Measurements from ENCODE around the gene WDR12.
A peak's percentile ranks its signal among the peaks of the same experiment; 100 is the strongest.
"Not testable (repeated sequence)": the region's sequence is repeated elsewhere in the genome, so short reads cannot be mapped to it uniquely, and the experiment has no call there.

WDR12 gene
- 21.9 to 27.5 reads per million in 2 donors for total RNA-seq

DNA sequence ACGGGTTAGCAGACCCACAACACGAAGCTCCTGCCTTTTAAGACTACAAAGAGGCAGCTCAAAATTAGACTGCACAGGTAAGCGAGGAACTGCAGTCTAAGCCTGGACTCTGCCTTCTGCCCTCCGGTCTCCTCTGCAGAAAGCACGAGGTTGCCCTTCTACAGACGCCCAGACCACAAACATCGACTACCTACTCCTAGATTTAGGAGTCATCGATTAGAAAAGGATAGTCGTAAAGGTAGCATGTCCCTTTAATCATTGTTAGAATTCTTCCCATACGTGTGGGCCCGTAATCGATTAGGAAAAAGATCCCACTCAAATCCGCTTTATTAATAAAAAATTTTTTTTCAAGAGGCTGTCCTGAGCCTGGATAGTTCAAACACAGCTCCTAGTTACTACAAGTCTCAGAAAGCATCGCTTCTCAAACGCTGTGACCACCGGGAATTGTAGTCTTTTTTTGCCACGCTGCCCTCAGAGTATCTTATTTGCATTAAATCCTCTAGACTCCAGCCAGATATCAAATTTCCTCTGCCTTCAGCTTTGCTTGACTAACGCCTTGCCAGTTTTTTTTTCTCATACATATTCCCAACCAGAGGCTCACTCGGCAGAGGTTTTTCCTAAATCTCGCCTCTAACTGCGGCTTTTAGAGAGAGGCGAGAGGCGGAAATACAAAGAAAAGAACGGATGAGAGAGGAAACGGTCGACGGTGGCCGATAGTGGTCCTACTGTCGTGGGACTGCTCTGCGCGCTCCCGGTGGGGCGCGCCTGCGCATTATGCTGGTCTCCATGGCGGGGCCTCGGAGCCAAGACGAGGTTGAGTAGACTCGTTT is at the start of gene WDR12, which contains the start of gene CARF:
Gene WDR12, minus strand, starts transcription at position 162 of the 830 bp plus-strand sequence. CDS start 197 bp downstream, outside the sequence.
Gene CARF, plus strand, starts transcription at position 764 of the 830 bp plus-strand sequence. CDS start 29,628 bp downstream, outside the sequence.
- DNase-seq = peak; percentile 72

DNA sequence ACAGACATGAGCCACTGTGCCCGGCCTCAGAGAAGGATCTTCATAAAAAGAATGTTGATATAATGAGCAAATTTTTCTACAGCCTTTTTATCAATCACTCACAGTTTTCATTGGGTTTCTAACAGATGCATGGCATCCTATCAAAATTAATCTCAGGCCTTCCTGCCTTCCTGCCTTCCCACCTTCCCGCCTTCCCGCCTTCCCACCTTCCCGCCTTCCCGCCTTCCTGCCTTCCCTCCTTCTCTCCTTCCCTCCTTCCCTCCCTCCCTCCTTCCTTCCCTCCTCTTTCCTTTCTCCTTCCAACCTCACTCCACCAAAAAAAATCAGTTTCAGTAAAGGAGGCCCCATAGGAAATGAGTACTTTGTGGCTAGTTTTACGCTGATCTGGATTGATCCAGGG is 49.1 kb upstream of the WDR12 start:
- no peak for DNase-seq

DNA sequence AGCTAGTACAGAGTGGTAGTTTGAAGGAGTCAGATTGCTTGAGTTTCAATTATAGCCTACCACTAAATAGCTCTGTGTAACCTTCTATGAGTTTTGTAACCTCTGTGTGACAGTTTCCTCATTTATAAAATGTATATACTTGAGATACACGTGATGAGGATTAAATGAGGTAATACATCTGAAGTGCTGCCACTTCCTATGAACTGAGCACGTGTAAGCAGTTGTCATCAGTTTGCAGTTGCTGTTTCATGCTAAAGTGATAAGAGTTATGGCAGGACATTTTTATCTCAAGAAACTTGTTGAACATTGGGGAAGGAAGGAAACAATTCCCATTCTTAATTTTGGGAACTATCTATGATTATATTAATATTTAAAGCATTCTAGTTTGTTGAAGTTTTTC is 39.1 kb upstream of the WDR12 start:
- no peak for DNase-seq

DNA sequence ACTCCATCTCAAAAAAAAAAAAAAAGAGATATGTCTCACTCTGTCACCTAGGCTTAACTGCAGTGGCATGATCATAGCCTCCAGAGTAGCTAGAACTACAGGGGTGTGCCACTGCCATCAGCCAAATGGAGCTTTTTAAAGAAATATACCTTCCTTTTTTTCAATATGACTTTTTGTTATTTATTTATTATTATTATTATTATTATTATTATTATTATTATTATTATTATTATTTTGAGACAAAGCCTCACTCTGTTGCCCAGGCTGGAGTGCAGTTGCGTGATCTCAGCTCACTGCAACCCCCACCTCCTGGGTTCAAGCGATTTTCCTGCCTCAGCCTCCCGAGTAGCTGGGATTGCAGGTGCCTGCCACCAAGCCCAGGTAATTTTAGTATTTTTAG is 37.9 kb upstream of the WDR12 start:
- DNase-seq = not testable (repeated sequence)

DNA sequence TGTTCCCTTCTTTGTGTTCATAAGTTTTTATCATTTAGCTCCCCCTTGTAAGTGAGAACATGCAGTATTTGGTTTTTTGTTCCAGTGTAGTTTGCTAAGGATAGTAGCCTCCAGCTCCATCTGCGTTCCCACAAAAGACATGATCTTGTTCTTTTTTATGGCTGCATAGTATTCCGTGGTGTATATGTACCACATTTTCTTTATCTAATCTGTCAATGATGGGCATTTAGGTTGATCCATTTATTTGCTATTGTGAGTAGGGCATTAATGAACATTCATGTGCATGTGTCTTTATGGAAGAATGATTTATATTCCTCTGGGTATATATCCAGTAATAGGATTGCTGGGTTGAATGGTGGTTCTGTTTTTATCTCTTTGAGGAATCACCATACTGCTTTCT is 34.0 kb upstream of the WDR12 start:
- no peak for DNase-seq

DNA sequence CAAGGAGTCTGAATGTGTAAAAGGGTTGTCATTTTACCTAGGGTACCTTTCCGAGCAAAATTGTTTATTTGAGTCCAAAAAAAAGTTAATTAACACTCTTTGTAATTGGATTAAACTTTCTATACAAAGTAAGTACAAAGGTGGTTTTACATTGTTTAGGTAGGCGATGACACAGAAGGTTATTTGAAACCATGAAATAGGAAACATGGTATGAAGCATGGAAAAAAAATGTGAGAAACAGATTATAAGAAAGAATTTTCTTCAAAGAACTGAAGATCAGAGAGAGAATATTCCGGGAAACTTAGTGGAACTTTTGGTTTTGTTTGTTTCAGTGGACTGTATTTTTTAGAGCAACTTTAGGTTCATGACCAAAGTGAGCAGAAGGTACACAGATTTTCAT is 33.3 kb upstream of the WDR12 start:
- DNase-seq = no peak

DNA sequence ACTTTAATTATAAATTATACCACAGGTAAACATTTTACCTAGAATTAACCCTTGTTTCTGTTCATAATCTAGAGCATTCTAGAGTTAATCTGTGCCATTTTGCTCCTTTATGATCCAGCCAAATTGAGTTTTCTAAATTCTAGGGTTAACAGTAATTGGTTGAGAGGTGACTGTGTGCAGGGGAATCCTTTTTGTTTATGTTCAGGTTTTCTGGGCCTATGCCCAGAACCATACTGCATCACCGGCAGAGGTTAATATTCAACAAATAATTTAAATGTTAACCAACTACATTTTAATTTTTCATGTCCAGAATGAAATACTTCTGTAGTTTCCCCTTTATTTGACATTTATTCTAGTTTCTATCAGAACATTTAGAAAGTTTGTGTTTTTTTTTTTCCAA is 32.9 kb upstream of the WDR12 start:
- DNase-seq = no peak

DNA sequence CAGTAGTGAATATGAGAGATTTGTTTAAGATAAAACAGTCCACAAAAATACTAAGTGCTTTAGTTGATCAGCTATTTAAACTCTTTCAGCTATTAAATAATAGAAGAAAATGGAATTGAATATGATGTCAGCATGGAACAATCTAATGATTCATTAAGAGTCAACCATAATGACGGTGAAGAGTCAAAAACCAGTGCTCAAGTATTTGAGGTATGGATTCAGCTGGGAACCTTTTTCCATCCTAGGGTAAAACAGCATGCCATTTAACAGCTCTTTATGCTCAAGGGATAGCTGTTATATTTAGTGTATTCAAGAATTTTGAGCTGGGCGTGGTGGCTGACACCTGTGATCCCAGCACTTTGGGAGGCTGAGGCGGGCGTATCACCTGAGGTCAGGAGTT is 30.3 kb upstream of the WDR12 start:
- no peak for DNase-seq

DNA sequence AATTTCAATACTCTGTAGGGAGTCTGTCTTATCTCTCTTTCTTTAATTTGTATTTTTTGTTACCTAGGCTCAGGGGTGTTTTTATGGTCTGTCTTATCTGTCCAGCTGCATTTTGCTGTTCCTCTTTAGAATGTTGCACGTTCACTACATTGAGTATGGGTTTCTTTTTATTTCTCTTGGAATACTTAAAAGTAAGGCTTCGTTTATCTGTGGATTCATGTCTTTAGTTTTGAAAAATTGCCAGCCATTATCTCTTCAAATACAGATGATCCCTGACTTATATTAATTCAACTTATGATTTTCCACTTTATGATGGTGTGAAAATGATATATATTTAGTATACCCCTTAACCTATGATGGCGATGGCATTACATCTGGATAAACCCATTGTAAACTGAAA is 27.5 kb upstream of the WDR12 start:
- no peak for DNase-seq

DNA sequence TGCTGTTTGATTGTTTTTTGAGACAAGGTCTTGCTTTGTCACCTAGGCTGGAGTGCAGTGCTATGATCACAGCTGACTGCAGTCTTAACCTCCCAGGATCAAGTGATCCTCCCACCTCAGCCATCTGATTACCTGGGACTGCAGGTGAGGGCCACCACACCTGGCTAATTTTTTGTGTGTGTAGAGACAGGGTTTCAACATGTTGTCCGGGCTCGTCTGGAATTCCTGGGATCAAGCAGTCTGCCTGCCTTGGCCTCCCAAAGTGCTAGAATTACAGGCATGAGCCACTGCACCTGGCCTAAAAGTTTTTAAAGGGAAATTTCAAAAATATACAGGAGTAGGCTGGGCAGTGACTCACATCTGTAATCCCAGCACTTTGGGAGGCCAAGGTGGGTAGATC is 23.0 kb upstream of the WDR12 start:
- no peak for DNase-seq

DNA sequence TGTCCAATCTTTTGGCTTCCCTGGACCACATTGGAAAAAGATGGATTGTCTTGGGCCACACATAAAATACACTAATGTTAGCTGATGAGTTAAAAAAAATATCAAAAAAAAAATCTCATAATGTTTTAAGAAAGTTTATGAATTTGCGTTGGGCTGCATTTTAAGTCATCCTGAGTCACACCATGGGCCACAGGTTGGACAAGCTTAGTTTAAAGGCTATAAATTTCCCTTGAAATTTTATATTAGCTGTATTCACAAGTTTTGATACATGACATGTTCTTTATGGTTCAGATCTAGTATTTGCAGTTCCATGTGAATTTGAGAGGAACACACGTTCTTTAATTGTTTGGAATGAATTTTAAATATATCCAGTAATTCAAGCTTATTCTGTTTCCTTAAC is 22.5 kb upstream of the WDR12 start:
- DNase-seq = no peak

DNA sequence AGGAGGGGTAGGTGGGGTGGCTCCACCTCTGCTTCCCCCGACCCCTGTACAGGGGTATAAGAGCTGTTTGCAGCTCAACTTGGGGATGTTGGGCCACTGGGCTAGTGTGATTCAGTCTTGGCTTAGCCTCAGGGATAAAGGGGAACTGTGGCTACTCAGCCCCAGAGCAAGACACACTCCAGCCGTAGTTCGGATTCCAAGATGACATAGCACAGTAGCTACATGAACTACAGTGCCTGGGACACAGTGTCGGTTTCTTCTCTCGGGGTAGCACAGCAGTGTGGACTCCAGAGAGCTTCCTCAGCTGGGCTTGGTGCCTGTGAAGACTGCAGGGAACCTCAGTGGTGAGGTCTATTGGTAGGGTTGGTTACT is 21.7 kb upstream of the WDR12 start:
- DNase-seq = no peak

DNA sequence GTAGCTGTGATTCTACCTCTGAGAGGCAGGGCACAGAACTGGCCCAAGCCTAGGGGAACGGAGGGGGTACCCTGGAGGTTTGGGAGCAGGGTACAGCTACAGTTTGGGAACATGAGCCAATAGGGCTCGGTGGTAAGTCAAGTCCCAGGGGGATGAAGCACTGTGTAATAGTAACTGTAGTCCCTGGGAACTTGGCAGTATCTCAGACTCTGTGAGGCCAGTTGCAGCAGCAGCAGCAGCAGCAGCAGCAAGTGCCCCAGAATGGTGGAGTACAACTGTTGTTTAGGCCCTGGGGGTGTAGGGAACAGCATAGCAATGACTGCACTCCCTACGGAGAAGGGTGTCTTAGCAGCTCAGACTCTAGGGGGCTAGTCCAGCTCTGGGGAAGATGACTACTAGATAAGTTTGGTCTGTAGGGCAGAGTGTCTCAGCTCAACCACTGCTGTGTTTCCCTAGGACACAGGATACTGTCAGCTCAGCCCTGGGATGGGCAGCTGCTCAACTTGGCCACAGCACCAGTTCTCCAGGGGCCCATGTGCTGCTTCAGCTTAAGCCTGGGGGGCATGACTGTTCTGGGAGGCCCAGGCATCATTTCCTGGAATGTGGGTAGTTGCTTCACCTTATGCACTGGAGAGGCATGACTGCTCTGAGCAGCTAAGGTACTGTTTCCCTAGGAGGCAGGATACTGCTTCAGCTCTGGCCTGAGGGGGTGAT is 21.1 kb upstream of the WDR12 start:
- no peak for DNase-seq

DNA sequence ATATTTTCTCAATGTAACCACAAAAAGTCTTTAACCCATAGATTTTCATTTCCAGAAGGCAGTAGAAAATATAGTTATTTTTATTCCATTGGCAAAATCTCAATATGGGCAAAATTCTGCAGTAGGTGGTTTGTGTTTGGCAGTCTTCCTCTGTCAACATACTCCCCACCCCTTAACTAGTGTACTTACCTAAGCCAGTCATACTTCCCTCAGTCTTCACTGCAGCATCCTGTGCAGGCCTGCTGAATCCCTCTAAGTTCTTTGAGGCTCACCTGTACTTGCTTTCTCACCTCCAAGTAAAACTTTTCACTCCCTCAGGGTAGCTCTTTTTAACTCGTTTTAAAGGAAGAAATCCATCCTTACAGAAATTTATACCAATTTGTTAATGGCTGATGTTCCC is 7.4 kb upstream of the WDR12 start:
- no peak for DNase-seq

DNA sequence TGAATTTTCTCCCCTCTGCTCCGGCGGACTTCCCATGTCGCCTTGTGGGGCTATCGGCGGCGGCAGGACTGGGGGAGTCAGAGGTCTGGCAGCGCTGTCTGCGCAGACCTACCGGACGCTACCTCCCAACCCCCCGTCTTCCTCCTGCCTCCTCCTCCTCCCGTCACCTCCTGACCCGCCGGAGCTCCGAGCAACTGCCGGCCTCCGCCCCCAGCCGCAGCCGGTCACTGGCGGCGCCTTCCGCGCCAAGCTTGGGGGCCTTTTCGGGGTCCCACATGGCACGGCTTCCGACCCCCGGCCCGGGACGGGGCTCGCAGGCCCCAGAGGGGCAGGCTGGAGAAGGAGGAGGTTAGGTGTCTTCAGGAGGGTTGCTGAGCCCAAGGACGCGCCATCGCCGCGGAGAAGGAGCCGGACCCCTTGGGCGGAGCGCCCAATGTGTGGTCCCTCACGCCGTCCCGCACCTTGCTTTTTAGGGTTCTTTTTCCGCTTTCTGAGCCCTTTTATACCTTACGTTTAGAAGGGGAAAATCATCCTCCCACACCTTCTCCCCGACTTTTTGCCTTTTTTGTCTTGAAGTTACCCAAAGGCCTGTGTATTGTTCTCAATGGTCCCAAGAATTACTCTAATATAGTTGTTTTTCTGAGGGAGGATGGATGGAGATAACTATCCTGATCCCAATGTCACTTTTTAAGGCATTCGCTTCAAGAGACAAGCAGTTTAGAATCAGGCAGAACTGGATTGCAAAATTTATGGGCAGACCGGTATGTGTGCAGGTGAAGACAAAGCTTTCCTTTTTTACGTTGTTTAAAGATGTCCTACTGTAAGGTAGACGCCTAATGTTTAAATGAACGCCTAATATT is 1.1 kb upstream of the WDR12 start:
- DNase-seq = peak; percentile 20

DNA sequence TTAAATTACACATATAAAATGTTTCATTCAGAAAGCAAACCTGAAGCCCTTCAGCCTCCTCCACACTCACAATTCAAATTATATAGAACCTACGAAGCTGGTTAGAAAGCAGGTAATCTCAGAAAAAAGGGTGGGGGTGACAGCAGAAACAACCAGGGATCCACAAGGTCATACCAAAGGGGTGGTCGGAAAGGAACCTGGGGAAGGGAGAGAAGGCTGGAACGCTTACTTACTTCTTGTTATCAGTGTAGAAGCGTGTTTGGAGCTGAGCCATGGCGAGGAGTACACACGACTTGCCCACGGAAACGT is 316 bp downstream of the WDR12 start:
- DNase-seq = no peak

DNA sequence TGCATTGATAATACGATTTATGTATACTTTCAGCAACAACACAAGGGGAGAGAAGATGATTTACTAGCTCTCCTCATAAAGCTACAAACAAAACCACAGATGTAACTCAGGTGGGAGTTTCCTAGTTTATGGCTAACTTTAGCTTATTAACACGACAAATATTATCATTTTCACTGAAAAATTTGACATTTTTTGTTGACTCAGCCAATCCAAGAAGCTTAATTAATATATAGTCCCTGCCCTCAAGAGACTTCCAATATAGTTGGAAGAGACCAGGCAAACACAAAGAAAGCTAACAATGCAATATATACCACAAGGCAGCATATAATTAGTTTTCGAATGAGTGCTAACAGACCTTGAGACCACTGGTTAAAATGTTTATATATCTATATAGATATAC is 775 bp downstream of the WDR12 start:
- DNase-seq = no peak

DNA sequence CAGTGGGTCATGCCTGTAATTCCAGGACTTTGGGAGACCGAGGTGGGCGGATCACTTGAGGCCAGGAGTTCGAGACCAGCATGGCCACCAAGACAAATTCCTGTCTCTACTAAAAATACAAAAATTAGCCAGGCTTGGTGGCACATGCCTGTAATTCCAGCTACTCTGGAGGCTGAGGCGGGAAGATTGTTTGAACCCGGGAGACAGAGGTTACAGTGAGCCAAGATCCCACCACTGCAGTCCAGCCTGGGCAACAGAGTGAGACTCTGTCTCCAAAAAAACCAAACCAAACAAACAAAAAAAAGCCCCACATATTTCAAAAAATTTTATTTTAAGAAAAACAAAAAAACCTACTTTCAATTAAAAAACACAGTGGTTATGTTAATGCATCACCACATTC is 1.2 kb downstream of the WDR12 start:
- not testable (repeated sequence) for DNase-seq

DNA sequence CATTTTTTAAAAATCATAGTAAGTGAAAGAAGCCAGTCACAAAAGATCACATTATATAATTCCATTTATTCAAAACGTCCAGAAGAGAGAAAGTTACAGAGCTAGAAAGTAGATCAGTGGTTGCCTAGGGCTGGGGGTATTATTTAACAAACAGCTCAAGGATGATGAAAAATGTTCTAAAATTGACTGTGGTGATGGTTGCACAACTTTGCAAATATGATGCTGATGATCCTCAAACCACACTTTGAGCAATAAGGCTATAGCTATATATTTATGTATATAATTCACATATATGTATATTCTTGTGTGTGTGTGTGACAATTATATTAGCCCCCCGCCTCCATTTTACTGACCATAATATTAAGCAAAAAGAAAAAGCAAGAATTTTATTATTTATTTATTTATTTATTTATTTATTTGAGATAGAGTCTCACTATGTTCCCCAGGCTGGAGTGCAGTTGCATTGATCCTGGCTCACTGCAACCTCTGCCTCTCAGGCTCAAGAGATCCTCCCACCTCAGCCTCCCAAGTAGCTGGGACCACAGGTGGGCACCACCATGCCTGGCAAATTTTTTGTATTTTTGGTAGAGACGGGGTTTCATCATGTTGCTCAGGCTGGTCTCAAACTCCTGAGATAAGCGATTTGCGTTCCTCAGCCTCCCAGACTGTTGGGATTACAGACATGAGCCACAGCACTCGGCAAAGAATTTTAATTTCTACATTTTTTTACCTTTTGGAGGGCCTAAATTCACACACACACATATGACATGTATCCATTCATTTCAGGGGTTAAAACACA is 1.9 kb downstream of the WDR12 start:
- no peak for DNase-seq

DNA sequence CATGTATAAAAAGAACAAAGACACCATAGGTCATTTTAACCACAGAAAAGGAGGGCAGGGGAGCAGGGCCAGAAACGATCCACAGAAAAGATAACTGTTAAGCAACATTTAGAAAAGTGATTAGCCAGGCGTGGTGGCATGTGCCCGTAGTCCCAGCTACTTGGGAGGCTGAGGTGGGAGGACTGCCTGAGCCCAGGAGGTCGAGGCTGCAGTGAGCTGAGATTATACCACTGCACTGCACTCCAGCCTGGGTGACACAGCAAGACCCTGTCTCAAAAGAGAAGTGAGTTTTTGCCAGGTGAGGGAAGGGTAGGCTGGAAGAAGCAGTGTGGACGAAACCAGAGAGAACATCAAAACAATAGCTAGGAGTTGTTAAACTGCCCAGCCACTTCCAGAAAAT is 3.3 kb downstream of the WDR12 start:
- no peak for DNase-seq

DNA sequence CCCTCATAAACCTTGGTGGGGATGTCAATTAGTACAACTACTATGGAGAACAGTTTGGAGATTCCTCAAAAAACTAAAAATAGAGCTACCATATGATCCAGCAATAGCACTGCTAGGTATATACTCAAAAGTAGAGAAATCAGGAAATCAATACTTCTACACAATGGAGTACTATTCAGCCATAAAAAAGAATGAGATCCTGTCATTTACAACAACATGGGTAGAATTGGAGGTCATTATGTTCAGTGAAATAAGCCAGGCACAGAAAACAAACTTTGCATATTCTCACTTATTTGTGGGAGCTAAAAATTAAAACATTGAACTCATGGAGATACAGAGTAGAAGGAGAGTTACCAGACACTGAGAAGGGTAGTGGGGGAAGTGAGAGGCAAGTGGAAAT is 6.0 kb downstream of the WDR12 start:
- not testable (repeated sequence) for DNase-seq

DNA sequence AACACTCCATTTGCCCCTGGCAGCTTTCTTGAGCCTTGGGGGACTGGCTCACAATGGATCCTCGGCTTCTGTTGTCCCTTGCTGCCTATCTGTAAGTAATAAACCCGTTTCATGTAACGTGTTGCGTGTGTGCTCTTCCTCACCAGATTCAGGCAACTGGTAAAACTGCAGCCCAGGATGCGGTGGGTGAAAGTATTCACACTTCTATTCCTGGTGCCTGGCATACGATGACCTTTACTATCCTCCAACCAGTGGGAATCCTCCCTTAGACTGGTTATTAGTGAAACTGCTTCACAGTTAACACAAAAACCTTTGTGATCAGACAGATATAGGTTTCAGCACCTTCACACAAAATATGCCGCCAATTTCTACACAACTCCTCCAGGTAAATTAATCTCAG is 26.3 kb downstream of the WDR12 start:
- no peak for DNase-seq

Data from activated gamma-delta T cell (primary cell).